ENCODE results near the gene IMPA2.

- TF ChIP-seq FOXK2 (IDR thresholded peaks at IDR 0.05), result no peak
- no peak for TF ChIP-seq SP1 (IDR thresholded peaks at IDR 0.05)
- no peak for TF ChIP-seq SUZ12 (IDR thresholded peaks at IDR 0.05)
- no peak for TF ChIP-seq ARNT (IDR thresholded peaks at IDR 0.05)
- no peak for TF ChIP-seq FOXM1 (IDR thresholded peaks at IDR 0.05; ENCODE audit: borderline replicate concordance)
- TF ChIP-seq ELF4 (IDR thresholded peaks at IDR 0.05), result no peak
- TF ChIP-seq BHLHE40 (IDR thresholded peaks at IDR 0.05; ENCODE audit: borderline replicate concordance), result no peak
- TF ChIP-seq LEF1 (IDR thresholded peaks at IDR 0.05; ENCODE audit: borderline replicate concordance), result no peak
- TF ChIP-seq HDGF (IDR thresholded peaks at IDR 0.05; ENCODE audit: borderline replicate concordance), result no peak
These were observed 30.7 kb downstream of the IMPA2 start for GRCh38 chr18:12011957-12012549.

Data from HEK293T (cell line).